Measurements from ENCODE around the gene PTH2R. TPM values are rescaled to one million over a fixed set of nuclear protein-coding genes. Genes with fewer than 3 reads are reported as not detected.
"Not testable (repeated sequence)": the region's sequence is repeated elsewhere in the genome, so short reads cannot be mapped to it uniquely, and the experiment has no call there.

The PTH2R gene
- polyA plus RNA-seq, 1 donor = 62.4 TPM

GRCh38 chr2:208485390-208485789 is 78.8 kb downstream of the PTH2R start:
- no peak for DNase-seq

GRCh38 chr2:208488686-208489564 is 82.3 kb downstream of the PTH2R start:
- DNase-seq = no peak

DNA sequence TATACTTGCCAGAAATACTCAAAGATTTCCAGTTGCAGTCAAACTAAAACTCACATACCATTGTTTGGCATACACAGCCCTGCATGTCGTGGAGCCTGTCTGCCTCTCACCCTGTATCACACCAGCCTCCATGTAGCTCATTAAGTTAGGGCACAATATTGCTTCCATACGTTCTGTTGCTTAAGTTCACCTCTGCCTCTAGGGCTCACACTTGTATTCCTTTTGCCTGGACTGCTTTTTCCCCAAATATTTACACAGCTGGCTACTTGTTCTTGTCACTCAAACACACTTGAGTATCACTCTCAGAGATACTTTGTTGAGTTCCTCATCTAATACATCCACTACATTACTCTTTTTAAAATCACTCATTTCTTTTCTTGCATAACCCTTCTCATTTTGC is 83.1 kb downstream of the PTH2R start:
- no peak for DNase-seq

DNA sequence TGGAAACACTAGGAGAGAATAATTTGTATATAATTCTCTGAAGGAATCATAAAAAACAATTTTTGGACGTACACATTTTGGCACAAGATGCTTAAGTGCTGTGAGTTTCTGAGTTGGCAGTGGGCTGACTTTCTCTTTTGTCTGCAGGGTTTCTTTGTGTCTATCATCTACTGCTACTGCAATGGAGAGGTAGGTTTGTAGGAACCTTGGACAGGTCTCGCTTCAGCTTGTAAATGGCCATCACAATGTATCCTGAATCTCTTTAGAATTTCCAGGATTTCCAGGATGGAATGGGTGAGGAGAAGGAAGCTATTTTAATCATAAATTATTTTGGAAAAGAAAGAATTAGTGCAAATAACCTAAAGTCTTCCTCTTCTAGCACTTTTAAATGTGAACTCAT is 83.9 kb downstream of the PTH2R start:
- DNase-seq = no peak

- DNase-seq = no peak
Measured at GRCh38 chr2:208491641-208492040, 85.0 kb downstream of the PTH2R start.

DNA sequence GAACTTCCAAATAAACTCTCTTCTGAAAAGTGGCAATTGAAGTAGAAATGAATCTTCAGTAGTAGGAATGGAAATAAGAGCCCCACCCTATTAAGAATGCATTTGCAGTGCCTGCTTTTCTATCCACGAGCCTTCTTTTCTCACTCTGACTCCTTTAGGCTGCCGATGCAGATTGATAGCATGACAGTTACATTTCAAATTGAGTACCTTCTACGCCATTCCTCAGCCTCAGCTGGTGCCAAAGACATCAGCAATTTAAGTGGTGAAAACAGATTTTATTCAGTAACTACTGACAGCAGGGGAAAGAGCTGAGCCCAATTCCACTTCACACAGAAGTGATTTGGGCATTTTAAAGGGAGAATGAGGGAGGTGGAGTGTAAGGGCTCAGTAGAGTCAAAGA is 85.5 kb downstream of the PTH2R start:
- no peak for DNase-seq

DNA sequence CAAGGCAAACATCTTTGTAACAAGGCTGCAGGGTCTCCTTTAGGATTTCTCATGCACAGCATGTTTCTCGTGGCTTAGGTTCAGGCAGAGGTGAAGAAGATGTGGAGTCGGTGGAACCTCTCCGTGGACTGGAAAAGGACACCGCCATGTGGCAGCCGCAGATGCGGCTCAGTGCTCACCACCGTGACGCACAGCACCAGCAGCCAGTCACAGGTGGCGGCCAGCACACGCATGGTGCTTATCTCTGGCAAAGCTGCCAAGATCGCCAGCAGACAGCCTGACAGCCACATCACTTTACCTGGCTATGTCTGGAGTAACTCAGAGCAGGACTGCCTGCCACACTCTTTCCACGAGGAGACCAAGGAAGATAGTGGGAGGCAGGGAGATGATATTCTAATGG is 86.6 kb downstream of the PTH2R start:
- no peak for DNase-seq

DNA sequence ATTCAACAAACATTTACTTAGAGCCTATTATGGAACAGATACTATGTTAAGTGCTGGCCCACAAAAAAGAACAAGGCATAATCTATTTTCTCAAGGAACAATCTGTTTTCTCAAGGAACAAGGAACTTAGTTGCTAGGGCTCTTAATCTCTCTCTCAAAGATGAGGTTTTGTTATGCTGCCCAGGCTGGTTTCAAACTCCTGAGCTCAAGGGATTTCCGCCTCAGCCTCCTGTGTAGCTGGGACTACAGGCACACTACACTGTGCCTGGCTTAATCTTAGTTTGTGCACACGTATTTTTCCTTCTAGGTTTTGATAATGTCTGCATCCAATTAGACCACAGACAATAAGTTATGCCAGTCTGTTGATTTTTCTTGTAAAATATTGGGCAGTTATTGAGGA is 89.5 kb downstream of the PTH2R start:
- DNase-seq = no peak

DNA sequence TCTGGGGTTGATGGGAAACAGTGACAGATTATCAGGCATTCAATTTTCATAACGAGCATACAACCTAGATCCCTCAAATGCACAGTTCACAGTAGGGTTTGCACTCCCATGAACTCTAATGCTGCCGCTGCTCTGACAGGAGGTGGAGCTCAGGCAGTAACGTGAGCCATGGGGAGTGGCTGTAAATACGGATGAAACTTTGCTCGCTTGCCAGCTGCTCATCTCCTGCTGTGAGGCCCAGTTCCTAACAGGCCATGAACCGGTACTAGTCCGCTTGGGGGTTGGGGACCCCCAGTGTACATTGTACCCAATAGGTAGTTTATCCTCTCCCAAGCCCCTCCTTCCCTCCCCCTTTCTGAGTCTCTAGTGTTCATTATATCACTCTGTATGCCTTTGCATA is 94.6 kb downstream of the PTH2R start:
- DNase-seq = no peak

- no peak for DNase-seq
Measured at GRCh38 chr2:208502288-208502687, 95.7 kb downstream of the PTH2R start.

DNA sequence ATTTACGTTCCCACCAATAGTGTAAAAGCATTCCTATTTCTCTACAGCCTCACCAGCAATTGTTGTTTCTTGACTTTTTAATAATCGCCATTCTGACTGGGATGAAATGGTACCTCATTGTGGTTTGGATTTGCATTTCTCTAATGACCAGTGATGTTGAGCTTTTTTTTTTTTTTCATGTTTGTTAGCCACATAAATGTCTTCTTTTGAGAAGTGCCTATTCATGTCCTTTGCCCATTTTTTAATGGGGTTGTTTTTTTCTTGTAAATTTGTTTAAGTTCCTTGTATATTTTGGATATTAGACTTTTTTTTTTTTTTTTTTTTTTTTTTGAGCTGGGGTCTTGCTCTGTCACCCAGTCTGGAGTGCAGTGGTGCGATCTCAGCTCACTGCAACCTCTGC is 98.8 kb downstream of the PTH2R start:
- DNase-seq = not testable (repeated sequence)

DNA sequence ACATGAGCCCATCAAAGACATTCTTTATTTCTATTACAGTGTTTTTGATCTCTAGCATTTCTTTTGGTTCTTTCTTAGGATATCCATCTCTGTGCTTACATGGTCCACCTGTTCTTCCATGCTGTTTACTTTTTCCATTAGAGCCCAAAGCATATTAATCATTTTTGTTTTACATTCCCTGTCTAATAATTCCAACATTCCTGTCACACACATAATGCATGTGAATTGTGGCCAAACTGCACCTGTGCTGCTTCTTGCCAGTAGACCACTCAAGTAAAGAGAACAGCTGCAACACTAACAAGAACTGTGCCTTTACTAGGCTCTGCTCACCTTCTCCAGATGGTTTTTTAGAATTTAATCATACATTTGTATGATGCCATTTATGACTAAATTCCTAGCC is 103.0 kb downstream of the PTH2R start:
- no peak for DNase-seq

GRCh38 chr2:208511016-208511415 is 104.4 kb downstream of the PTH2R start:
- no peak for DNase-seq

DNA sequence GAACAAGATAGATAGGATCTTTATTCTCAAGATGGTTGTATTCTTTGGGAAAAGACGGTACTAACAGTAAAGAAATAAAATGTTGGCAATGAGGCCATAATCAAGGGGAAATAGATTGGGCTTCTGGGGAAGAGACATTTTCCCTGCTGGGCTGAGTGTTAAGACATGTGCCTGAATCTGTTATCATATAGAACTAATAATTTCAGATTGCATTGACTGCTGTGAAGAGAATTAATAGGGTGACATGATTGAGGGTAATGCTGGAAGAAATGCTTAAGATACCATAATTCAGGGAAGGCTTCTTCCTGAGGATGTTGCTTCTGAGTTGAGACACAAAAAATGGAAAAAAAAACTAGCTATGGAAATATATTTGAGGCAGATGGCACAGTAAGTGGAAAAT is 105.0 kb downstream of the PTH2R start:
- DNase-seq = no peak

DNA sequence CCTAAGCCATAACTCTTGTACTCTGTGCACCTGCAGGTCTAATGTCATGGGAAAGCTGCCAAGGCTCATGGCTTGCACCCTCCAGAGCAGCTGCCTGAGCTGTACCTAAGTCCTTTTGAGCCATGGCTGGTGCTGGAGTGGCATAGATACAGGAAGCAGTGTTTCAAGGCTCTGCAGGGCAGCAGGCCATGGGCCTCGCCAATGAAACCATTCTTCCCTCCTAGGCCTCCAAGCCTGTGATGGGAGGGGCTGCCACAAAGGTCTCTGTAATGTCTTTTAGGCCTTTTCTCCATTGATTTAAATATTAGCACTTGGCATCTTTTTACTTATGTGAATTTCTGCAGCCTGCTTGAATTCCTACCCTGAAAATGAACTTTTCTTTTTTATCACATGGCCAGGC is 108.5 kb downstream of the PTH2R start:
- DNase-seq = no peak

GRCh38 chr2:208523069-208523468 is 116.5 kb downstream of the PTH2R start:
- not testable (repeated sequence) for DNase-seq

- not testable (repeated sequence) for DNase-seq
Measured at GRCh38 chr2:208525165-208525564, 118.6 kb downstream of the PTH2R start.

DNA sequence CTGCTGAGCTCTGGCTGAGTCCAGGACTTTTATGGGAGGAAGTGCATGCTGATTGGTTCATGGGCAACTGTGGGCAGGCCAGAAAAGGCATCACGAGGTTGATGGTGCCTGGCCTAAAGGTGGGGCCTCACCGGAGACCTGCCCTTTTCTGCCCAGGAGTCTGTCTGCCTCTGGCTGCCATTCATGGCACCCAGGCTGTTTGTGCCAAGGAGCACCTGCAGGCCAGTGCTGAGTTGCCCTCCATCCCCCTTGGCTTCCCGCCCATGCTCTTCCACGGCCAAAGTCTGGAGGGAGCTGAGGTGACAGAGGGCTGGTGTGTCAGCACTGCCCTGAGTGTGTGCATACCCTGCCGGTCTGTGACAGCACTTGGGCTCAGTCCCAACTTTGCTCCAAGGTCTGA is 123.2 kb downstream of the PTH2R start:
- no peak for DNase-seq

DNA sequence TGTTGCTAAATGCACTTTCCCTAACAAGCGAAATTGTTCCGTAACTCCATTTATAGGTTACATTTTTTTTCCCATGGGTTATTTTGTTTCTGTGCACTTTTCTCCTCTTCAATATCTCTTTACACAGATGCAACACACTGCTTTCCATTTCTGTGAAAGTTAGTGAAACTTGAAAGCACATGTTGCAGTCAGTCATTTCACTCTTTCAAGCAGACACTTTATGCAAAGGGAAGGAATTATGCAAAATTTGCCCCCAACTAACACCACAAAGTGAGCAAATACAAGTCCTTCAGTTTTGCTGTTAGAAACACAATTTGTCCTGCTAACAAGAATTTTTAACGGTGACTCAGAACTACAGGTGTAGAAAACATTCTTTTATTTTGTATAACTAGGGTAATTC is 124.8 kb downstream of the PTH2R start:
- DNase-seq = no peak

DNA sequence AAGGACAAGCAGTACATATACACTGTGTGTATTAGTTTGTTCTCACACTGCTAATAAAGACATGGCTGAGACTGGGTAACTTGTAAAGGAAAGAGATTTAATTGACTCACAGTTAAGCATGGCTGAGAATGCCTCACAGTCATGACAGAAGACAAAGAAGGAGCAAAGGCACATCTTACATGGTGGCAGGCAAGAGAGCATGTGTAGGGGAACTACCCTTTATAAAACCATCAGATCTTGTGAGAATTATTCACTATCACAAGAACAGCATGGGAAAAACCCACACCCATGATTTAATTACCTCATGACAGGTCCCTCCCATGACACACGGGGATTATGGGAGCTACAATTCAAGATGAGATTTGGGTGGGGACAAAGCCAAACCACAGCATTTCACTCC is 129.0 kb downstream of the PTH2R start:
- DNase-seq = not testable (repeated sequence)

DNA sequence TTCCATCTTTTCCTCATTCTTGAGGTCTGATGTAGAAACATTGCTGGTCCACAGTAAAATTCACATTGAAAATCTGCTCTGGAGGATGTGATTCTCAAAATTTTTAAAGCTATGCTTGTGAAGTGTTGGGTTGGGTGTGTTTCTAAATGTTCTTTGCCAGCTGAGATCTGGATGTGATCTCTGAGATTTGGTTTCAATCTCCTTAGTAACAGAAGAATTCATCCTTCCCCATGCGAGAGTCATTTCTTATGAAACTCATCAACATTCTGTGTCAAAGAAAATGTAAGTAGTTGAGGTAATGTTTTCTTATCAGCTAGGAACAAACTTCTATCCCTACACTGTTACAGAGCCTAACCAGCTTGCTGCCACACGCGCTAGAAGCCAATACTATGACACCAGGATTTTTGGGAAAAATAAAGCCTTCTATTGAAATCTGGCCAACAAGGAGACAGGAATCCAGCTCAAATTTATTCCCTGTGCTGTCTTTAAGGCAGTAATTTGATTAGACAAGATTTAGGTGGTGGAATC is 134.9 kb downstream of the PTH2R start:
- DNase-seq = no peak

DNA sequence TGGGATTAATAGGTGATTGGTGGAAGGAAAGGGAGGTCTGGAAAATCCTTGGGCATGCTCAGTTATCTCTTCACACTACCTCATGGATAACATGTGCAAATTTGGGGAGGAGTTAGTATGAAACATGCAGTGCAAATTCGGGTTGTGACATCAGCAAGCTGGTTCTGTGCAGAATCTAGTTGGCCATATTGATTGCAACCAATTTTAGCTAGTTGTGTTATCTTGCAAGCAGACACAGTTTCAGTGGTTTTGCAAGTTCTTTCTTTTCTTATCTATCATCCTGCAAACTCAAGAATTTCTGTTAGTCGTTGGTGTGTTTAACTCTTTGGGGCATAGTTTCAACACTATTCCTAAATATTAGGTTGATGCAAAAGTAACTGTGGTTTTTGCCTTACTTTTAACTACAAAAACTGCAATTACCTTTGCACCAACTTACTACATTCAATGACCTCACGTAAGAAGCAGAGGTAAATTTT is 135.4 kb downstream of the PTH2R start:
- no peak for DNase-seq

GRCh38 chr2:208542465-208543041 is 136.0 kb downstream of the PTH2R start:
- peak; percentile 25 for DNase-seq
